ENCODE measurements around the gene ZFP64.
"Not testable (repeated sequence)": the region's sequence is repeated elsewhere in the genome, so short reads cannot be mapped to it uniquely, and the experiment has no call there.

ZFP64 gene

GRCh38 chr20:52193133-52193532 lies 1.6 kb upstream of the ZFP64 start:
- Histone ChIP-seq H3K4me1 (ENCODE audit: control insufficient read depth, insufficient read depth, low read length) (no peaks in the 10 kb centered on the region), H3K36me3 (ENCODE audit: control insufficient read depth, insufficient read depth, low read length) (no peaks in the 10 kb centered on the region), H3K9ac (ENCODE audit: low read length) (no peak overlapping the region), H3K4me3 (ENCODE audit: low read length) (no peak overlapping the region), H3K27me3 (ENCODE audit: control insufficient read depth, insufficient read depth, low read length) (no peaks in the 10 kb centered on the region), H3K27ac (ENCODE audit: low read depth, low read length) (no peak overlapping the region)

DNA sequence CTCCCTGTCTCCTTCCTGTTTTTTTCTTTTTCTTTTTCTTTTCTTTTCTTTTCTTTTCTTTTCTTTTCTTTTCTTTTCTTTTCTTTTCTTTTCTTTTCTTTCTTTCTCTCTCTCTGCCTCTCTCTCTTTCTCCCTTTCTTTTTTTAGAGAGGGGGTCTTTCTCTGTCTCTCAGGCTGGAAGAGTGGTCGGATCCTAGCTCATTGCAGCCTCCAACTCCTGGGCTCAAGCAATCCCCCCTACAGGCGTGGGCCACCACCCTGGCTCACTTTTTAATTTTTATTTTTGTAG lies 1.1 kb upstream of the ZFP64 start:
- H3K9ac ChIP-seq (ENCODE audit: low read length); H3K27ac ChIP-seq (ENCODE audit: low read depth, low read length); H3K4me1 ChIP-seq (ENCODE audit: control insufficient read depth, insufficient read depth, low read length); H3K36me3 ChIP-seq (ENCODE audit: control insufficient read depth, insufficient read depth, low read length); H3K27me3 ChIP-seq (ENCODE audit: control insufficient read depth, insufficient read depth, low read length): not testable (repeated sequence)
- peak overlapping the region; percentile 65 for H3K4me3 ChIP-seq (ENCODE audit: low read length)

GRCh38 chr20:52191916-52192718 lies 538 bp upstream of the ZFP64 start:
- H3K27ac ChIP-seq (ENCODE audit: low read depth, low read length) = peak overlapping the region; percentile 85
- no peaks in the 10 kb centered on the region for H3K36me3 ChIP-seq (ENCODE audit: control insufficient read depth, insufficient read depth, low read length)
- peak overlapping the region; percentile 65 for H3K4me3 ChIP-seq (ENCODE audit: low read length)
- peak overlapping the region; percentile 12 for H3K9ac ChIP-seq (ENCODE audit: low read length)
- no peaks in the 10 kb centered on the region for H3K4me1 ChIP-seq (ENCODE audit: control insufficient read depth, insufficient read depth, low read length)
- no peaks in the 10 kb centered on the region for H3K27me3 ChIP-seq (ENCODE audit: control insufficient read depth, insufficient read depth, low read length)

DNA sequence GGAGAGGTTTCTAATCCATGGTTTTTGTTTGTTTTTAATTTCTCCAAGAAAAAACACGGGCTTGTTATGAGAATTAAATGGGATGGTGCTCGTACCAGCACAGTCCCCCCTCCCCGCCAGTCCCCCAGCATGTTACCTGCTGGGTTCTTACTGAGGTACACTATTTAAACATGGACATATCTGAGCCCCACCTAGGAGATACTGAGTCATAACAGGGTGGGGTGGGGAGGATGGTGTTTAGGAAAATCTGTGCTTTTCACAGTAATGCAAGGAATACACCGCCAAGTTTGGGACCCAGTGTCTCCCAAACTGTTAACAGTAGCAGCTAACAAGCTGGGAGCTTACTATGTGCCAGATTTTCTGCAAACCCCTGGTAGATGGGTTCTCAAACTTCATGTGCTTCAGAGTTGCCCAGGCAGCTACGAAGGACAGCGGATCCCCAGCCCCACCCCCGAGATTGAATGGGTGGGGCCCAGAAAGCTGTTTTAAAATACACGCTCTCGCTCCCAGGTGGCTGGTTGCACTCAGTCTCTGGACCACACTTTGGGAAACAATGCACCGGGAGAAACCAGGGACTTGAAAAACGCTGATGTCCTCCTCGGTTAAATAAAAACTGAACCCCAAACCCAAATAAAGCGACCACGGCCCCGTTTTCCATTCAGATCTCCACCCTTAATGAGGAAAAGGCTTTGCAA lies 995 bp downstream of the ZFP64 start:
- Histone ChIP-seq H3K4me1 (ENCODE audit: control insufficient read depth, insufficient read depth, low read length) (no peaks in the 10 kb centered on the region), H3K4me3 (ENCODE audit: low read length) (peak overlapping the region; percentile 65), H3K9ac (ENCODE audit: low read length) (peak overlapping the region; percentile 12), H3K27me3 (ENCODE audit: control insufficient read depth, insufficient read depth, low read length) (no peaks in the 10 kb centered on the region), H3K27ac (ENCODE audit: low read depth, low read length) (peak overlapping the region; percentile 85), H3K36me3 (ENCODE audit: control insufficient read depth, insufficient read depth, low read length) (no peaks in the 10 kb centered on the region)

- no peak overlapping the region for H3K9ac ChIP-seq (ENCODE audit: low read length)
- H3K4me1 ChIP-seq (ENCODE audit: control insufficient read depth, insufficient read depth, low read length) = no peaks in the 10 kb centered on the region
- H3K4me3 ChIP-seq (ENCODE audit: low read length) = no peak overlapping the region
- no peaks in the 10 kb centered on the region for H3K27me3 ChIP-seq (ENCODE audit: control insufficient read depth, insufficient read depth, low read length)
- H3K36me3 ChIP-seq (ENCODE audit: control insufficient read depth, insufficient read depth, low read length) = peaks cover 12% of the 10 kb centered on the region
- H3K27ac ChIP-seq (ENCODE audit: low read depth, low read length) = no peak overlapping the region
Observed at GRCh38 chr20:52181766-52182165, 9.8 kb downstream of the ZFP64 start.

DNA sequence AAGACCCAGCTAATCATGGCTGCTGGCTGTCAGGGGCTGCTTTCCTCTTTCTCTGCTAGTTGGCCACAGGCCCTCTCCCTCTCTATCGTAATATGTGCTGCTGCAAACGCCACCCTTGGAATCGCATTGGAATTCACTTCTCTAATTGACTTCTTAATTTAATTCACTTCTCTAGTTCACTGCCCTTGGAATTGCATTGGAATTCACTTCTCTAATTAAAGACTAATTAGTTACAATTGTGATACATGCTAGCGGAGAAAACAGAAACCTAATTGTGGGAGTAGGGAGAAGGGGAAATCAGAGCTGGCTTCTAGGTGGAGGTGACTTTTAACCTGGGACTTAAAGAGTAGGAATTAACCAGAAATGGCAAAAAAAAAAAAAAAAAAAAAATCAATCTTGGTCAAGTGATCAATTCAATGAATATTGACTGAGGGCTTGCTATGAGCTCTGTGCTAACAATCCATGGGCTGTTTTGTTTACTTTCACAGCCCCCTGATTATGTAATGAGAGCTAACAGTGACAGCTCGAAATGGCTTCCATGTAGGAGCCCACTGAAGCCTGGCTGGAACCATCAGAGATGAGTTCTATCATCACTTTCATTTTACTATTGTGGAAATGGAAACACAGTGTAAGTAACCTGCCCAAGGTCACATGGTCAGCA lies 11.3 kb downstream of the ZFP64 start:
- Histone ChIP-seq H3K27ac (ENCODE audit: low read depth, low read length) (no peak overlapping the region), H3K9ac (ENCODE audit: low read length) (no peak overlapping the region), H3K4me3 (ENCODE audit: low read length) (no peak overlapping the region), H3K4me1 (ENCODE audit: control insufficient read depth, insufficient read depth, low read length) (no peaks in the 10 kb centered on the region), H3K36me3 (ENCODE audit: control insufficient read depth, insufficient read depth, low read length) (peaks cover 12% of the 10 kb centered on the region), H3K27me3 (ENCODE audit: control insufficient read depth, insufficient read depth, low read length) (no peaks in the 10 kb centered on the region)

- no peaks in the 10 kb centered on the region for H3K4me1 ChIP-seq (ENCODE audit: control insufficient read depth, insufficient read depth, low read length)
- no peak overlapping the region for H3K9ac ChIP-seq (ENCODE audit: low read length)
- H3K4me3 ChIP-seq (ENCODE audit: low read length) = no peak overlapping the region
- H3K27ac ChIP-seq (ENCODE audit: low read depth, low read length) = no peak overlapping the region
- no peaks in the 10 kb centered on the region for H3K27me3 ChIP-seq (ENCODE audit: control insufficient read depth, insufficient read depth, low read length)
- H3K36me3 ChIP-seq (ENCODE audit: control insufficient read depth, insufficient read depth, low read length) = peaks cover 11% of the 10 kb centered on the region
Observed at GRCh38 chr20:52179331-52180179, 12.0 kb downstream of the ZFP64 start.

GRCh38 chr20:52178691-52179090 lies 12.9 kb downstream of the ZFP64 start:
- Histone ChIP-seq H3K9ac (ENCODE audit: low read length) (no peak overlapping the region), H3K4me3 (ENCODE audit: low read length) (no peak overlapping the region), H3K36me3 (ENCODE audit: control insufficient read depth, insufficient read depth, low read length) (peaks cover 10% of the 10 kb centered on the region), H3K27me3 (ENCODE audit: control insufficient read depth, insufficient read depth, low read length) (no peaks in the 10 kb centered on the region), H3K27ac (ENCODE audit: low read depth, low read length) (no peak overlapping the region), H3K4me1 (ENCODE audit: control insufficient read depth, insufficient read depth, low read length) (no peaks in the 10 kb centered on the region)

GRCh38 chr20:52175840-52176239 lies 15.7 kb downstream of the ZFP64 start:
- Histone ChIP-seq H3K4me3 (ENCODE audit: low read length) (no peak overlapping the region), H3K27me3 (ENCODE audit: control insufficient read depth, insufficient read depth, low read length) (no peaks in the 10 kb centered on the region), H3K27ac (ENCODE audit: low read depth, low read length) (no peak overlapping the region), H3K4me1 (ENCODE audit: control insufficient read depth, insufficient read depth, low read length) (no peaks in the 10 kb centered on the region), H3K9ac (ENCODE audit: low read length) (no peak overlapping the region), H3K36me3 (ENCODE audit: control insufficient read depth, insufficient read depth, low read length) (peaks cover 9% of the 10 kb centered on the region)

GRCh38 chr20:52172392-52173047 lies 19.1 kb downstream of the ZFP64 start:
- H3K9ac ChIP-seq (ENCODE audit: low read length) = no peak overlapping the region
- H3K4me1 ChIP-seq (ENCODE audit: control insufficient read depth, insufficient read depth, low read length) = no peaks in the 10 kb centered on the region
- no peaks in the 10 kb centered on the region for H3K27me3 ChIP-seq (ENCODE audit: control insufficient read depth, insufficient read depth, low read length)
- H3K36me3 ChIP-seq (ENCODE audit: control insufficient read depth, insufficient read depth, low read length) = peaks cover 6% of the 10 kb centered on the region
- no peak overlapping the region for H3K4me3 ChIP-seq (ENCODE audit: low read length)
- H3K27ac ChIP-seq (ENCODE audit: low read depth, low read length) = no peak overlapping the region

DNA sequence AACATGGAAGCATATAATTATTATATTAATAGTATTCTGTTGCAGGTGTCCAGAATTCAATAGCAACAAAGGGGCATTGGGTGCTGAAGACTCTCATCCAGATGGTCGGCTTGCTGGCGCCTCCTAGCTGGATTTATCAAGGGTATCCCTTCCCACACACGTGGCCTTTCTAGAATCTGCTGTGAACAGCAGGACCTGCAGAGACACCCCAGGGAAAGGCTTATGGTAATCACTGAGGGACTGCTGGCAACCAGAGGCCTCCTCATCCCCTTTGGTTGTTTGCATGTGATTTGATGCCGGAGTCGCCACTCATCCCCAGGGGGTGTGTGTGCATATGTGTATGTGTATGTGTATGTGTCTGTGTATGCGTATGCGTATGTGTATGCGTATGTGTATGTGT lies 20.6 kb downstream of the ZFP64 start:
- Histone ChIP-seq H3K27ac (ENCODE audit: low read depth, low read length) (no peak overlapping the region), H3K4me3 (ENCODE audit: low read length) (no peak overlapping the region), H3K36me3 (ENCODE audit: control insufficient read depth, insufficient read depth, low read length) (peaks cover 6% of the 10 kb centered on the region), H3K27me3 (ENCODE audit: control insufficient read depth, insufficient read depth, low read length) (no peaks in the 10 kb centered on the region), H3K9ac (ENCODE audit: low read length) (no peak overlapping the region), H3K4me1 (ENCODE audit: control insufficient read depth, insufficient read depth, low read length) (no peaks in the 10 kb centered on the region)

- Histone ChIP-seq H3K36me3 (ENCODE audit: control insufficient read depth, insufficient read depth, low read length) (peaks cover 8% of the 10 kb centered on the region), H3K4me1 (ENCODE audit: control insufficient read depth, insufficient read depth, low read length) (no peaks in the 10 kb centered on the region), H3K27me3 (ENCODE audit: control insufficient read depth, insufficient read depth, low read length) (no peaks in the 10 kb centered on the region)
Observed at GRCh38 chr20:52168116-52168515, 23.5 kb downstream of the ZFP64 start.

More at GRCh38 chr20:52168116-52168515, 23.5 kb downstream of the ZFP64 start:
- no peak overlapping the region for H3K9ac ChIP-seq (ENCODE audit: low read length)
- H3K4me3 ChIP-seq (ENCODE audit: low read length) = no peak overlapping the region
- no peak overlapping the region for H3K27ac ChIP-seq (ENCODE audit: low read depth, low read length)
